Stimulated activated CD4-positive, alpha-beta T cell treated with anti-CD3 and anti-CD28 coated beads, Interleukin-2, amount 100 ng/mL, for 4 hours (primary cell): ENCODE measurements around the gene CSTPP1.
"Not testable (repeated sequence)": the region's sequence is repeated elsewhere in the genome, so short reads cannot be mapped to it uniquely, and the experiment has no call there.

Source experiments
- DNase-seq: peaks from one replicate; pipeline ENCODE4 v3.0.0-alpha.2; 2020; ENCODE audit warnings: low read depth

Gene CSTPP1

GRCh38 chr11:46991391-46991790 lies 54.8 kb downstream of the CSTPP1 start:
- no peak for DNase-seq

DNA sequence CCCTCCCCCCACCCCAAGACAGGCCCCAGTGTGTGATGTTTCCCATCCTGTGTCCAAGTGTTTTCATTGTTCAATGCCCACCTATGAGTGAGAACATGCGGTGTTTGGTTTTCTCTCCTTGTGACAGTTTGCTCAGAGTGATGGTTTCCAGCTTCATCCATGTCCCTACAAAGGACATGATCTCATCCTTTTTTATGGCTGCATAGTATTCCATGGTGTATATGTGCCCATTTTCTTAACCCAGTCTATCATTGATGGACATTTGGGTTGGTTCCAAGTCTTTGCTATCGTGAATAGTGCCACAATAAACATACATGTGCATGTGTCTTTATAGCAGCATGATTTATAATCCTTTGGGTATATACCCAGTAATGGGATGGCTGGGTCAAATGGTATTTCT lies 55.8 kb downstream of the CSTPP1 start:
- not testable (repeated sequence) for DNase-seq

GRCh38 chr11:46997796-46998195 lies 61.2 kb downstream of the CSTPP1 start:
- not testable (repeated sequence) for DNase-seq

DNA sequence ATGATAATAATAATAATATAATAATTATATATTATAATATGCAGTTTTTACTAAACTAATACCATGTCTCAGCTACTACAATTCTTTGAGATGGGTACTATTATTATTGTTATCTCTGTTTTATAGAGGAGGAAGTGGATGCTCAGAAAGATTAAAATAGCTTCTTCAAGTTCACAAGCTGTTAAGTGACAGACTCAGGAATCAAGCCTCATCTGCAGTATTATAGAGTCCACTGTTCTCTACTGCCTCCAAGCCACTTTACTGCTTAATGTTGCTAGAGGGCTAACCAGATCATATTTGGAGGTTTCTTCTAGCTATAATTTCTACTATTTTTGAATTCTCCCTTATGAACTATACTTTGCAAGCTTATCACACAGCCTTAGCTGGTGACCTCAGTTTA lies 62.7 kb downstream of the CSTPP1 start:
- no peak for DNase-seq

- no peak for DNase-seq
These were observed 63.5 kb downstream of the CSTPP1 start for GRCh38 chr11:47000033-47000432.

DNA sequence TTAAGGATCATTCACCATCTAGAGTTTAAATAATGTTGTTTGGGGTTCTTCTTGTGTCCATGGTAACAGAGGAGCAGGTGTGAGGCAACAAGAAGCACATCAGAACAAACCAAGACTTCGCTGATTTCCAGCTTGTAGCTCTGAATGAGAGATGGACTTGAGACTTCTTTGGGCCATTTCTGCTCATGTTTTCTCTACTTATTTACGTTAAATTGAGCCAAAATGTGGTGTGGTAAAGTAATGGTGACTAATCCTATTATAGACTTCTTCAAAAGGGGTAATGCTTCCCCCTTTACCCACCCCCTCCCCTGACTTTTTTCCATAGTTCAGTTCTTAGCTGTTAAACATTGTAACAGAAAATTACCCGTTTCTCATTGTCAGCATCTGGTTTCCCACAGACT lies 65.2 kb downstream of the CSTPP1 start:
- DNase-seq, result no peak

- DNase-seq, result no peak
These were observed 65.8 kb downstream of the CSTPP1 start for GRCh38 chr11:47002390-47002789.

DNA sequence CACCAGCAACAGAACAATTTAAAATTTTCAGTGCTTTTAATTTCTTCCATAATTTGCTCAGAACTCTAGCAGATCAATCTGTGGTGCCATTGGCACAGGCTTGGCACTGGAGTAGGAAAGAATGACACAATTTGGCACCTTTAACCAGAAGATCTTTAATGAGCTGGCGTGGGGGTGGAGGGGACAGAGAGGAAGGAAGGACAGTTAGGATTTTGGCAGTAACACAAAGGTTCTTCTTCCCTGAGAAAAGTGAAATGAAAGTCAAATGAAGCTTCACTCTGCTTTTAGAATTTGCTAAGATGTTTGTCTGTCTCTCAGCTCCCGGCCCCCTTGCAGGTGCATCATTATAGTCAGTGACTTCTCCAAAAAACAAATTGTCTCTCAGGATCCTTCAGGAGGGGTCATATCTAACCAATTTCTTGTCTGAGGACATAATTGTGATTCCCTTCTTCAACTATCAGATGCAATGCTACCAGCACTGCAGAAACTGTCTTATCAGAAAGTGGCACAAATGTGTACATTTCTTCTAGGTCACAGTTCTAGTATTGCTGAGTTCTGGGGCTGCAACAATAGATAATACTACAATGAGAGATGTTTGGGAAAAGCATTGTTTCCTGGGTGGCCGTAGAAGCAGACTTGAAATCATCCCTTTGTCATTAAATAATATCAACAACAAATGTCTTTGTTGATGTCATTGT lies 66.8 kb downstream of the CSTPP1 start:
- DNase-seq, result no peak

DNA sequence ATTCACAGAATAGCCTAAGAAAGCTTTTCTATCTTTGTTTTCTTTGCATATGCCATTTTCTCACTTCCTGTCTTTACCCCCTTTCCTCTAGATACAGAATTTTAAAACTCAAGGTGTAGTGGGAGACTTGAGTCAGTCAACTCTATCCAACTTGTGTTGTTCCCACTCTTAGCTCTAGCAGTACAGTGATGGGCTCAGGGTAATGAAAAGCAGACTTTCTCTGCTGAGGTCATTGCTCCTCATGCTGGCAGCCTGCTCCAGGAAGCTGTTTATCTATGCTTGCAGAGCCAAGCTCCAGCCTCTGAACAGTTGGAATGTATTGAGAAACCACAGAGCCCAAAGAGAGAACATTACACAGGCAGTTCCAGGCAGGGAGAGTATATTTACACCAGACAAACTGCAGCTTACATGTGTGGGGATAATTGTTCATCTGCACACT lies 68.1 kb downstream of the CSTPP1 start:
- no peak for DNase-seq

- DNase-seq, result no peak
These were observed 68.9 kb downstream of the CSTPP1 start for GRCh38 chr11:47005441-47005840.

DNA sequence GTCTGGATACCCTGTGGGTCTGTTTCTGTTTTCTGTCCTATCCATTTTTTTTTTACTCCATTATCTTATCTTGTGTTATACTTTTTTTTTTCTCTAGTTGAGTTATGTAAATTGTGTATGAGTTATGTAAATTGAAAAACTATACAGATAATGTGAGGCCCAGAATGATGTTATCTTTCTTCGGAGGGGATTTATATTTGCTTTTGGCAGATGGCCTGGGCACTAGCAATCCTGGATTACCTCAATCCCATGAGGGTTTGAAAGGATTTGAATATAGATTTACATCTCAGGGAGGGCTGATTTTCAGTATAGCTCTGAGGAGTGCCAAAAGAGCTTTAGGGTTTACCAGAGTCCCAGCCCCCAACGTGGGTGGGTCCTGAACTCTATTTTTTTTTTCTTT lies 71.0 kb downstream of the CSTPP1 start:
- no peak for DNase-seq

DNA sequence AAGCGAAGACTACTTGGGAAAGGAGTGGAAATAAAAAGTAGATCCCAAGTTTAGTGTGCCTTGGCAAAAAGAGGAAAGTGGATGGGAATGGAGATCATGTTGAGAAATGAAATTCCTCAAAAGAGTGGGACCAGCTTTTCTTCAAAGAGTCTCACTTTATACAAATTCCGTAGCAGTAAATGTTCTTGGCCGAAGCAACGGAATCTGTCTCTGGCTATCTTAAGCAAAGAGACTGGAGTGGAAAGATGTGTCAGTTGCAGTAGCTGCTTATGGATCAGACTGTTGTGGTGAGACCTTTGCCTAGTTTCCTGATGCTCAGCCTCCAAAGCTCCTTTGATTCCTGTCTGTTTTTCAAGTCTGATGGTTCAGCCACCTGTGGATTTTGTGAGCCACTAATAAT lies 73.6 kb downstream of the CSTPP1 start:
- no peak for DNase-seq

DNA sequence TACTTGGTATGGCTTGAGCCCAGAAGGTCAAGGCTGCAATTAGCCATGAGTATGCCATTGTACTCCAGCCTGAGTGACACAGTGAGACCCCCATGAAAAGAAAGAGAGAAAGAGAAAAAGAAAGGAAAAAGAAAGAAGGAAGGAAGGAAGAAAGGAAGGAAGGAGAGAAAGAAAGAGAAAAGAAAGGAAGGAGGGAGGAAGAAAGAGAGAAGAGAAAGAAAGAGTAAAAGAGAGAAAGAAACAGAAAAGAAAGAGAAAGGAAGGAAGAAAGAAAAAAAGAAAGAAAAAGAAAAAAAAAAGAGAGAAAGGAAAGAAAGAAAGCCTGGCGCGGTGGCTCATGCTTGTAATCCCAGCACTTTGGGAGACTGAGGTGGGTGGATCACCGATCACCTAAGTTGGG lies 77.5 kb downstream of the CSTPP1 start:
- DNase-seq, result no peak

- DNase-seq, result no peak
These were observed 82.1 kb downstream of the CSTPP1 start for GRCh38 chr11:47018637-47019036.

DNA sequence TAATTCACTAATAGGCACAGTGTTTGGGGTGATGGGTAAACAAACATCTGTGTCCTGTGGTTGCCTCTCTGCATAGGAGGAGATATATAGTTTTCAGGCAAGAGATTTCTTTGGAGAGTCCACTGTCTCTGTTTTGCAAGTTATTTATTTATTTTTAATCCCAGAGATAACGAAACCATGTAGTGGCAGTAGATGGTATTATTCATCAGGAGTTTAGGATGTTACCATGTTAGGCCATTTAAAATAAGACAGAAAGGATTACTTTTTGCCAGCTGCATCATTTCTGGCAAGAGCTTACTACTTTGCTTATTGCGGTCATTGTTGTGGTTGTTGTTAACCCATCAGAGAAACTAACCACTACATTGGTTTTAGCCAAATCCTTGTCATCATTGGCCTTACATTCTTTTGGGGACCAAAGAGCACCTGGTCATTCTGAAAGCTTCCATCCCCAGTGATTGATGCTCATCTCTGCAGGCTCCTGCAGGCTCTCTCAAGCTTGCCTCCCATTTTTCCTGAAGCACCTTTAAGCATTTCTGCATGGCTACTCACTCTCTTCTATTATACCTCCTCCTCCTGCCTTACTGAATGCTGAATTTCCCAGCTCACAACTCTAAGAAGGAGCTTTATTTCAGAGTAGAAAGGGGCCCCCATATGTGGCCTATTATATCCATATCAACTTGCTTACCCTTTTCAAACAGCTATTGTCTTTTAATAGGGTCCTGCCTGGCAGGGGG lies 84.4 kb downstream of the CSTPP1 start:
- DNase-seq, result no peak

DNA sequence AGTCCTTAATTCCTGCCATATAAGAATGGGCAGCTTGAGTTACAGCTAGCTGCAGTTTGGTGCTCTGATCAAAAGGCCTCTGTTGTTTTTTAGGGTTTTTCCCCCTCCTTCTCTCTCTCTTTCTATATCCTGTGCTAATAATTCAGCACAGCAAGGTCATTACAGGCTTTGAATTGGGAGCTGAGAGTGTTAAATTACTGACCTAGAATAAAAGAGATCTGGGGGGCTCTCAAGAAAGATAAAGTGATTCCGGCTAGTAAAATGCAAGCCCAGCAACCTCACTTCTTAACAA lies 84.9 kb downstream of the CSTPP1 start:
- no peak for DNase-seq

DNA sequence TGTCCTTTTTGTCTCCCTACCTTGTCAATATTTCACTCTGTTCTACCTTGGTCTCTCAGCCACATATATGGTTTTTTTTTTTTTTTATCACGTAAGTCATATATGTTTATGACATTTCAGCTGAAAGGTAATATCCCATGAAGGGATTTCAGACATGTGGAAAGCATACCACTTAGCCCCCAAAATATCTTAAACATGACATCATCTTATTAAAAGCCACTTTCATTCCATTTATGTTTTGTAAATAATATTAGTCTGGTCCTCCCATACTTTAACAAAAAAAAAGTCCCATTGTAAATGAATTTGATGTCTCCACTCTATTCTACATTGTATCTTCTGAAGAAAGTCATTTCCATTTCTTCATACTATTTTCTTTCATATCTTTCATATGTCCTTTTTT lies 85.4 kb downstream of the CSTPP1 start:
- no peak for DNase-seq

GRCh38 chr11:47028195-47029093 lies 91.9 kb downstream of the CSTPP1 start:
- DNase-seq, result no peak

DNA sequence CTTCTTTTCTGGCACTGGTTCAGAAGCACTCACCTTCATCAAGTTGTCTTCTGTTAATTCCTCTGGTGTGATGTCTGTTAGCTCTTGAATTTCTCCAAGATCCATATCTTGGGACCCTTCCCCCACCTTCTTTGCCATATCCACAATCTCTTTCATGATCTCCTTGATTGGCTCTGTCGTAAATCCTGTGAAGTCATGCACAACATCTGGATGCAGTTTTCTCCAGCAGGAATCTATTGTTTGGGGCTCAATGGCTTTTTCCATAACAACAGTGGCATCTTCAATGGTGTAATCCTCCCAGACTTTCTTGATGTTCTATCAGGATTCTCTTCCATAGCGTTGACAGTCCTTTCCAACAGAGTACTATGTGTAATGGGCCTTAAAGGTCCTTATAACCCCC lies 96.9 kb downstream of the CSTPP1 start:
- DNase-seq, result no peak

DNA sequence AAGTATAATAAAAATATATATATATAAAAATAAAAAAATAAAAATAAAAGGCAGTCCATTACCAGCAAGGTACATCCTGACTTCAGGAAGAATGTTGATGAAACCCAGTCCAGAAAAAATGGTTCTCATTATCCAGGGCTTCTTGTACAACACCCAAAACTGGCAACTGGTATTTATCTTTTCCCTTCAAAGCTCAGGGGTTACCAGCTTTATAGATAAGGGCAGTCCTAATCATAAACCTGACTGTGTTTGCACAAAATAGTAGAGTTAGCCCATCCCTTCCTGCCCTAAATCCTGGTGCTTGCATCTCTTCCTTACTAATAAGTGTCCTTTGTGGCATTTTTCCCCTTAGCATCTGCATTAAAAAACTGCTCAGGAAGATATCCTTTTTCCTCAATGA lies 97.5 kb downstream of the CSTPP1 start:
- no peak for DNase-seq

DNA sequence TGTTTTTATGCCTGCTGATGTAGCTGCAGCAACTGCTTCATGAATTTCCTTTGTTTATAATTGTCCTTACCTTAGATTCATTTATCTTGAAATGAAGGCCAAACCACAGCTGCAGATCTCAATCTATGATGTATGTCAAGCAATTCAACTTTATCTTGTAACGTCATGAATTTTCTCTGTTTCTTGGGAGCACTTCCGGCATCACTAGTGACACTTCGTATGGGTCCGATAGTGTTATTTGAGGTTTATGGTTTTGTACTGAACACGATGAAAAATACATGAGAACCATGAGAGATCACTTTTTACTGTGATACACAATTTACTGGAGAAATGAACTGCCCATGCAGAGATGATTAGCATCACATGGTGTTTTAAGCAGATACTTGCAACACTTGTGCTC lies 98.5 kb downstream of the CSTPP1 start:
- DNase-seq, result no peak

DNA sequence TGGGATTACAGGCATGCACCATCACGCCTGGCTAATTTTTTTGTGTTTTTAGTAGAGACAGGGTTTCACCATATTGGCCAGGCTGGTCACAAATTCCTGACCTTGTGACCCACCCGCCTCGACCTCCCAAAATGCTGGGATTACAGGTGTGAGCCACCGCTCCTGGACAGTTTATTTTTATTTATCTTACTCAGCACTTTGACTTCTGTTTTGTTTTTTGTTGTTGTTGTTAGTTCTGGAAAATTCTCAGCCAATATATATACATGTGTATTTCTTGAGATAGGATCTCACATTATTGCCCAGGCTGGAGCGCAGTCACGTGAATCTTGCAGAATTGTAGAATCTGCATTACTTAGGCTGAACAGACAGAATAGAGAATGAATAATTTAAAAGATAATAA lies 107.6 kb downstream of the CSTPP1 start:
- DNase-seq, result no peak

DNA sequence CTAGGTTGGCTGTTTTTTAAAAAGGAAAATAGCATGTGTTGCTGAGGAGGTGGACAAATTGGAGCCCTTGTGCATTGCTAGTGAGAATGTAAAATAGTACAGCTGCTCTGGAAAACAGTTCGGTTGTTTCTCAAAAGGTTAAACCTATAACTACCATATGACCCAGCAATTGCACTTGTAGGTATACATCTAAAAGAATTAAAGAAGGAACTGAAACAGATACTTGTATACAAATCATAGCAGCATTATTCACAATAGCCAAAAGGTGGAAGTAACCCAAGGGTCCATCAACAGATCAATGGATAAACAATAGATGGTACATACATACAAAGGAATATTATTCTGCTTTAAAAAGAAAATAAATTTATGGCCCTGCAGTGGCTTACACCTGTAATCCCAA lies 111.4 kb downstream of the CSTPP1 start:
- DNase-seq, result no peak
